ENCODE results near the gene ANTXR1. TPM values are rescaled to one million over a fixed set of nuclear protein-coding genes. Genes with fewer than 3 reads are reported as not detected.

ANTXR1 gene
- total RNA-seq, 4 donors from 2014 or later, result 63.0 to 134 (median 113) TPM

GRCh38 chr2:69097891-69098655, 85.1 kb downstream of the ANTXR1 start:
- H3K27me3 ChIP-seq, result no peaks in the 10 kb centered on the region

GRCh38 chr2:69099541-69099940, 86.6 kb downstream of the ANTXR1 start:
- intact Hi-C loops (cut with DNase I; ENCODE audit: low total_unique reads), result no loop called here
- Histone ChIP-seq H3K27me3 (no peaks in the 10 kb centered on the region), H3K36me3 (no peaks in the 10 kb centered on the region), H3K4me1 (no peaks in the 10 kb centered on the region), H3K27ac (peak overlapping the region; percentile 2 to 19), H3K9me3 (no peaks in the 10 kb centered on the region), H3K4me3 (no peak overlapping the region)
- DNase-seq, result no peak
- TF ChIP-seq POLR2A (IDR thresholded peaks at IDR 0.05) (no peak), CTCF (IDR thresholded peaks at IDR 0.05) (no peak)

More at GRCh38 chr2:69097891-69098655, 85.1 kb downstream of the ANTXR1 start:
- no peak for TF ChIP-seq CTCF (IDR thresholded peaks at IDR 0.05)
- TF ChIP-seq POLR2A (IDR thresholded peaks at IDR 0.05), result no peak
- Histone ChIP-seq H3K4me1 (no peaks in the 10 kb centered on the region), H3K9me3 (no peaks in the 10 kb centered on the region), H3K27ac (peak overlapping the region in 1 of 2 donors; percentile 3), H3K36me3 (no peaks in the 10 kb centered on the region), H3K4me3 (no peak overlapping the region)
- intact Hi-C loops (cut with DNase I; ENCODE audit: low total_unique reads), result no loop called here
- DNase-seq, result no peak

- TF ChIP-seq CTCF (IDR thresholded peaks at IDR 0.05) (no peak), POLR2A (IDR thresholded peaks at IDR 0.05) (no peak)
- intact Hi-C loops (cut with DNase I; ENCODE audit: low total_unique reads), result no loop called here
- DNase-seq, result peak; percentile 37 to 43
These were observed 87.3 kb downstream of the ANTXR1 start for GRCh38 chr2:69100220-69100723.

GRCh38 chr2:69102041-69102593, 89.1 kb downstream of the ANTXR1 start:
- no peaks in the 10 kb centered on the region for H3K36me3 ChIP-seq
- no peak overlapping the region for H3K27ac ChIP-seq
- no peaks in the 10 kb centered on the region for H3K9me3 ChIP-seq
- no peak overlapping the region for H3K4me3 ChIP-seq
- no peak for DNase-seq
- intact Hi-C loops (cut with DNase I; ENCODE audit: low total_unique reads), result no loop called here
- no peak for TF ChIP-seq POLR2A (IDR thresholded peaks at IDR 0.05)
- no peak for TF ChIP-seq CTCF (IDR thresholded peaks at IDR 0.05)
- no peaks in the 10 kb centered on the region for H3K27me3 ChIP-seq
- no peaks in the 10 kb centered on the region for H3K4me1 ChIP-seq

More at GRCh38 chr2:69100220-69100723, 87.3 kb downstream of the ANTXR1 start:
- Histone ChIP-seq H3K27ac (peak overlapping the region in 1 of 2 donors; percentile 19), H3K4me3 (no peak overlapping the region), H3K27me3 (no peaks in the 10 kb centered on the region), H3K4me1 (no peaks in the 10 kb centered on the region), H3K9me3 (no peaks in the 10 kb centered on the region), H3K36me3 (no peaks in the 10 kb centered on the region)

- Histone ChIP-seq H3K36me3 (no peaks in the 10 kb centered on the region), H3K27ac (no peak overlapping the region), H3K4me1 (no peaks in the 10 kb centered on the region), H3K27me3 (no peaks in the 10 kb centered on the region), H3K4me3 (no peak overlapping the region), H3K9me3 (no peaks in the 10 kb centered on the region)
- DNase-seq, result no peak
- TF ChIP-seq POLR2A (IDR thresholded peaks at IDR 0.05) (no peak), CTCF (IDR thresholded peaks at IDR 0.05) (no peak)
- intact Hi-C loops (cut with DNase I; ENCODE audit: low total_unique reads), result no loop called here
These were observed 90.4 kb downstream of the ANTXR1 start for GRCh38 chr2:69103419-69103818.

All from uterus (tissue), 4 donors.